ENCODE measurements around the gene KRTAP5-5.
"Not testable (repeated sequence)": the region's sequence is repeated elsewhere in the genome, so short reads cannot be mapped to it uniquely, and the experiment has no call there.

The KRTAP5-5 gene

DNA sequence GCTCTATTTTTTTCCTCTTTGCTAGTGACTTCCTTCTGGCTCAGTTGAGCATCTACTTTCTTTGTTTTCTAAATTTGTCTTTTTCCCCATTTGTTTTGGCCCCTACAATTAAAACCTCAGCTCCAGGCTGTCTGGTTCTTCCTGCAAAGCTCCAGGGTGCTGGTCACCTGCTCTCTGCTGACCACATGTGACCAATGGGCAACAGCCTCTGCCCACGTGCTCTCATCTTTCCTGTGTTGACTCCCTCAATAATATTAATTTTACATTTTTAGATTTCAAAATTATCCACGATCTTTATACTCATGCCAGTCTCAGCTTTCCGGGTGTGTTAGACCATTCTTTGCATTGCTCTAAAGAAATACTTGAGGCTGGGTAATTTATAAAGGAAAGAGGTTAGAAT lies 31.2 kb upstream of the KRTAP5-5 start:
- H3K36me3 Mint-ChIP-seq (ENCODE audit: low read depth); H3K4me1 Mint-ChIP-seq (ENCODE audit: low read depth); H3K27ac Mint-ChIP-seq; H3K9me3 Mint-ChIP-seq; H3K4me3 Mint-ChIP-seq; intact Hi-C loops (cut with micrococcal nuclease): not testable (repeated sequence)
- H3K27me3 Mint-ChIP-seq = peaks cover 75% of the 10 kb centered on the region

DNA sequence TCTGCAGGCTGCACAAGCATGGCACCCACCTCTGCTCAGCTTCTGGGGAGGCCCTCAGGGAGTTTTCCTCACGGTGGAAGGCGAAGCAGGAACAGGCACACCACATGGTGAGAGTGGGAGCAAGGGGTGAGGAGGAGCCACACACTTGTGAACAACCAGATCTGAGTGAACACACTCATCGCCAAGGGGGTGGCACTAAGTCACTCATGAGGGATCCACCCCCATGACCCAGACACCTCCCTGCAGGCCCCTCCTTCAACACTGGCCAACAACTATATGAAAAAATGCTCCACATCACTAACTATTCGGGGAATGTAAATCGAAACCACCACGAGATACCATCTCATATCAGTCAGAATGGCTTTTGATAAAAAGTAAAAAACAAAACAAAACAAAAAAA lies 30.8 kb upstream of the KRTAP5-5 start:
- Mint-ChIP-seq H3K27me3 (peaks cover 73% of the 10 kb centered on the region), H3K9me3 (no peaks in the 10 kb centered on the region), H3K4me1 (ENCODE audit: low read depth) (no peaks in the 10 kb centered on the region), H3K36me3 (ENCODE audit: low read depth) (no peaks in the 10 kb centered on the region), H3K27ac (no peak overlapping the region), H3K4me3 (no peak overlapping the region)
- intact Hi-C loops (cut with micrococcal nuclease) = no loop called here

DNA sequence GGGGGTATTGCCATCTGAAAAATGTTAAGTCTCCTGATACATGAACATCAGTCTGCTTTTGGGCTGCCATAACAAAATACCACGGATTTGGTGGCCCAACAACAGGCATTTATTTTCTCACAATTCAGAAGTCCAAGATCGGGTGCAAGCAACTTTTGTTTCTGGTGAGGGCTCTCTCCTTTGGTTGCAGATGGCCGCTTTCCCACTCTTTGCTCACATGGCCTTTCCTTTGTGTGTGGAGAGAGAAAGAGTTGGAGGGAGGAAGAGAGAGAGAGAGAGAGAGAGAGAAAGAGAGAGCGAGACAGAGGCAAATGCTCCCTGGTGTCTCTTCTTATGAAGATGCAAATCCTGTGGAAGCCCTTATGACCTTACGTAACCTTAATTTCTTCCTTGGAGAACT lies 28.9 kb upstream of the KRTAP5-5 start:
- peaks cover 57% of the 10 kb centered on the region for H3K27me3 Mint-ChIP-seq
- no peaks in the 10 kb centered on the region for H3K36me3 Mint-ChIP-seq (ENCODE audit: low read depth)
- H3K4me3 Mint-ChIP-seq = no peak overlapping the region
- no peaks in the 10 kb centered on the region for H3K4me1 Mint-ChIP-seq (ENCODE audit: low read depth)
- no peak overlapping the region for H3K27ac Mint-ChIP-seq
- intact Hi-C loops (cut with micrococcal nuclease) = no loop called here
- no peaks in the 10 kb centered on the region for H3K9me3 Mint-ChIP-seq

DNA sequence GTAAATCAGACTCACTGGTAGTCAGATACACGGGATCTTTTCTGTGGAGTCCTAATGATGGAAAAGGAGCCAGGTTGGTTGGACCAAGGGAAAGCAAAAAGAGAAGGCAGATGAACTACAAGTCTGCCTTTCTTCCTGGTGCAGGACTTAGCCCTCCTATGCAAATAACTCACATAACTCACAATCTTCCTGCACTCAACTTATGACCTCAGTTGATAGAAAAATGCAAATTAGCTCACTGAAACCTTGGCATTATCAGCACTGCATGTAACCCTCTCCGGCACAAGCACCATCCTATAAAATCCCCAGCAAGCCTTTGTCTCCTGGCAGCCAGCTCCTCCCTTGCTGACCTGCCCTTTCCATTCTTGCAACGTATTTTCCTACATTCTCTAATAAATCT lies 27.9 kb upstream of the KRTAP5-5 start:
- H3K36me3 Mint-ChIP-seq (ENCODE audit: low read depth); H3K9me3 Mint-ChIP-seq; H3K27ac Mint-ChIP-seq; H3K4me3 Mint-ChIP-seq; intact Hi-C loops (cut with micrococcal nuclease); H3K4me1 Mint-ChIP-seq (ENCODE audit: low read depth): not testable (repeated sequence)
- H3K27me3 Mint-ChIP-seq = peaks cover 52% of the 10 kb centered on the region

DNA sequence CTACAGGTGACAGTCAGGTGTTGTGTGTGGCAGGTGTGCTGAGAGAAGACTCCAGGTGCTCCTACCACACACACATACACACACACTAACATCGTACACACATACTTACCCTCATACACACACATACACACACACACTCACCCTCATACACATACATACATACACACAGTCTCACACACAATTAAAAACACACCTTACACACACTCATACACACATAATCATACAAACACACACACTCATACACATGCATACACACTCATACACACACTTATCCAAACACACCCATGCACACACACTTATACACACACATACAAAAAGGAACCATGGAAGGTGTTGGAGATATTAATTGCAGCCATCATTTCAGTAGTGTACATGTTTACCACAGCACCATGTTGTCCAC lies 25.9 kb upstream of the KRTAP5-5 start:
- intact Hi-C loops (cut with micrococcal nuclease) = no loop called here
- Mint-ChIP-seq H3K4me1 (ENCODE audit: low read depth) (no peaks in the 10 kb centered on the region), H3K36me3 (ENCODE audit: low read depth) (no peaks in the 10 kb centered on the region), H3K9me3 (no peaks in the 10 kb centered on the region), H3K27me3 (peaks cover 51% of the 10 kb centered on the region), H3K4me3 (no peak overlapping the region), H3K27ac (no peak overlapping the region)

DNA sequence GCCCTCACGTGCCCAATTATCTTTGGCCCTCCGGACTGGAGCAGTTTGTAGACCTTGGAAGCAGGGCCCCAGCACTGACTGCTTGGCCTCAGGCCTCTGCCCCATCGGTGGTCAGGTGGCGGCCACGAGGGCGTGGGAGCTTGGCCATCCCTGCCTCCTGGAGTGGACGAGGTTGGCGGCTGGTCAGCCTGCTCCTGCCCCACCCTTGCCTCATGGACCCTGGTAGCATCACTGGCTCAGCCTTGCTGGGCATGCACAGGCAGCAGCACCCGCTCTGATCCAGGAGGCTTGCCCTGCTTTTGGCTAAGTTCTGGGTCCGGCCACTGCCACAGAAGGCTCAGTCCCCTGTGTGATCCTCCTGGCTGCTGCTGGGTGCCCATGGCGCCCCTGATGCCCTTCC lies 25.4 kb upstream of the KRTAP5-5 start:
- no peaks in the 10 kb centered on the region for H3K36me3 Mint-ChIP-seq (ENCODE audit: low read depth)
- H3K27me3 Mint-ChIP-seq = peaks cover 47% of the 10 kb centered on the region
- H3K4me3 Mint-ChIP-seq = no peak overlapping the region
- intact Hi-C loops (cut with micrococcal nuclease) = no loop called here
- H3K27ac Mint-ChIP-seq = no peak overlapping the region
- no peaks in the 10 kb centered on the region for H3K4me1 Mint-ChIP-seq (ENCODE audit: low read depth)
- no peaks in the 10 kb centered on the region for H3K9me3 Mint-ChIP-seq

DNA sequence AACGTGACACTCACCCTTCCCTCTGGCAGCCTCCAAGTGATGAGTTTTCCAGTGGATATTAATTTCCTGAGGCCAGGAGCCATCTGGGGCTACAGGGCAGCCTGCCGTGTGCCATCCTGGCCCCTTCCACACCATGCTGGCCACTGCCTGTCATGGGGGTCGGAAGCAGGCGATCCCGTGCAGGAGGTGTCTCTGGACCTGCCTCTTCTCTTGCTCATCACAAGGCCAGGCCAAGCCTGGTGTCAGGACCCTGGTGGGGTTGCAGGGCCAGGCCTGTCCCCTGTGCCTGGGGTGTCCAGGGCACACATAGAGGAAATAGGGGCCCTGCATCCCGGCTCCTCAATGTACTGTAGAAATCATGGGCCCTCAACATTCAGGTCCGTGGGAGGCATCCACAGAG lies 24.9 kb upstream of the KRTAP5-5 start:
- Mint-ChIP-seq H3K36me3 (ENCODE audit: low read depth) (no peaks in the 10 kb centered on the region), H3K4me3 (no peak overlapping the region), H3K9me3 (no peaks in the 10 kb centered on the region), H3K27ac (no peak overlapping the region), H3K4me1 (ENCODE audit: low read depth) (no peaks in the 10 kb centered on the region), H3K27me3 (peaks cover 47% of the 10 kb centered on the region)
- intact Hi-C loops (cut with micrococcal nuclease) = no loop called here

DNA sequence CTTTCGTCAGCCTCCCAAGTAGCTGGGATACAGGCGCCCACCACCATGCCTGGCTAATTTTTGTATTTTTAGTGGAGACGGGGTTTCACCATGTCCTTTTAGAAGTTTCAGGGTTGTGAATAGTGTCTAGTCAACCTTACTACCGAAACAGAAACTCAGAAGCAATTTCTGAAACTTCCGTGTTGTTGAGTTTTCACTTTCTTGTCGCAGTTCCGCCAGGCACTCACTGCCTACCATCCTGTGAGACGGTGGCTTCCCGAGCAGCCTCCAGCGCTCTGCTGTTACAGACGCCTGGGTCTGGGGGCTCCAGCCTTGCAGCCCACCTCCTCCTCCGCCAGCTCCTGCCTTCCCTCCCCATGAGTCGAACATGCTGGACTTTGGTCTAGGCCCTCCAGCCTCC lies 23.7 kb upstream of the KRTAP5-5 start:
- peaks cover 37% of the 10 kb centered on the region for H3K27me3 Mint-ChIP-seq
- H3K4me3 Mint-ChIP-seq; H3K36me3 Mint-ChIP-seq (ENCODE audit: low read depth); intact Hi-C loops (cut with micrococcal nuclease); H3K27ac Mint-ChIP-seq; H3K9me3 Mint-ChIP-seq; H3K4me1 Mint-ChIP-seq (ENCODE audit: low read depth): not testable (repeated sequence)

DNA sequence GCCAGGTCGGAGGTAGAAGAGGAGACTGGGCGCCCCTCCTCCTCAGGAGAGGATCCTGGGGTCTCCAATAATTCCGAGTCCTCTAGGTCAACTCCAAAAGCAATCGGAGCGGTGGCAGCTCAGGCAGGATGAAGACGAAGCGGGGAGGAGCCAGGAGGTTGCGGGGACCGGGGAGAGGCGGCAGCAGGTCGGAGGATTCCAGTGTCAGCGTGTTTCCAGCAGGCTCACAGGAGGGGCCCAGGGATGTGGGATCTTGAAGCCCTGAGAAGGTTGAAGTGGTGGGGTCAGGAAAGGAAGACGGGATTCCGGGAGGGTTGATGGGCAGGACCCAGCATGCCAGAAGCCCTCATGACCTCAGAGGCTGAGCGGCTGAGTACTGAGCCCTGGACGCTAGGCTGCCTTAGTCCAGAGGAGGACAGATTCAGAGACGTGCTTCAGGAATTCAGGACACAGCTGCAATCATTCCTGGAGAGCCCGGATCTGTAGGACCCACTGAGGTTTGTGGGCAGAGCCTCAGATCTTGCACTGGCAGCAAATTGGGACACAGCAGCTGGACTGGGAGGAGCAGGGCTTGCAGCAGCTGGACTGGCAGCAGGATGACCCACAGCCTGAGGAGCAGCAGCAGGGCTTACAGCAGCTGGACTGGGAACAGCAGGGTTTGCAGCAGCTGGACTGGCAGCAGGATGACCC lies 22.3 kb upstream of the KRTAP5-5 start:
- H3K36me3 Mint-ChIP-seq (ENCODE audit: low read depth); H3K4me1 Mint-ChIP-seq (ENCODE audit: low read depth); H3K4me3 Mint-ChIP-seq; intact Hi-C loops (cut with micrococcal nuclease); H3K9me3 Mint-ChIP-seq; H3K27ac Mint-ChIP-seq: not testable (repeated sequence)
- H3K27me3 Mint-ChIP-seq = peaks cover 37% of the 10 kb centered on the region

DNA sequence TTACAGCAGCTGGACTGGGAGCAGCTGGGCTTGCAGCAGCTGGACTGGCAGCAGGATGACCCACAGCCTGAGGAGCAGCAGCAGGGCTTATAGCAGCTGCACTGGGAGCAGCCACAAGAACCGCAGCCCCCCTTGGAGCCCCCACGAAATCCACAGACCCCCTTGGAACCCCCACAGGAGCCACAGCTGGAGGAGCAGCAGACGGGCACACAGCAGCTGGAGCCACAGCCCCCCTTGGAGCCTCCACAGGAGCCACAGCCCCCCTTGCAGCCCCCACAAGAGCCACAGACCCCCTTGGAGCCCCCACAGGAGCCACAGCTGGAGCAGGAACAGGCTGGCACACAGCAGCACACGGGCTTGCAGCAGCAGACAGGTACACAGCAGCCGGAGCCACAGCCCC lies 21.7 kb upstream of the KRTAP5-5 start:
- H3K4me3 Mint-ChIP-seq; H3K36me3 Mint-ChIP-seq (ENCODE audit: low read depth); H3K4me1 Mint-ChIP-seq (ENCODE audit: low read depth); H3K27ac Mint-ChIP-seq; H3K9me3 Mint-ChIP-seq; intact Hi-C loops (cut with micrococcal nuclease): not testable (repeated sequence)
- H3K27me3 Mint-ChIP-seq = peaks cover 34% of the 10 kb centered on the region

DNA sequence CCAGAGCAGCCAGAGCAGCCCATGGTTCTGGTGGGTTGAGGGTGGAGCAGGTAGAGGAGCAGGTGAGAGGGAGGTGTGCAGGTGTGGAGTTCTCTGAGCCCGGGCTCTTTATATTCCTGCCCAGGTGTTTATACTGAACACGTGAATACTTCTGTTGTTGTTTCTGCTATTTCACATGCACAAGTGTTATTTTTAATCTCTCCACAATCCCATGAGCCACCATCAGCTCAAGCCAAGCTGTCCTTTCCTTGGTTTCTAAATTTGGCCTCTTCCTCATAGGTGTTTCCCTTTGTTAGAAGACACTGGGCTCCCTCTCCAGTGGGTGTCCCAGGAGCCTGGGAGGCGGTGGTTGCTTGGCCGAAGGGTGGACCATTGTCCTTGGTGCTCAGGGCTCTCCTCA lies 21.2 kb upstream of the KRTAP5-5 start, which contains the start of gene KRTAP5-3:
Gene KRTAP5-3 (minus strand): TSS at position 101 of the 400 bp plus-strand sequence. CDS start 78 bp downstream, at position 23.
- H3K4me1 Mint-ChIP-seq (ENCODE audit: low read depth) = no peaks in the 10 kb centered on the region
- peaks cover 30% of the 10 kb centered on the region for H3K27me3 Mint-ChIP-seq
- intact Hi-C loops (cut with micrococcal nuclease) = no loop called here
- H3K4me3 Mint-ChIP-seq = no peak within 1 kb of the TSS
- no peak within 1 kb of the TSS for H3K27ac Mint-ChIP-seq
- H3K9me3 Mint-ChIP-seq = no peaks in the 10 kb centered on the region
- H3K36me3 Mint-ChIP-seq (ENCODE audit: low read depth) = no peaks in the 10 kb centered on the region

DNA sequence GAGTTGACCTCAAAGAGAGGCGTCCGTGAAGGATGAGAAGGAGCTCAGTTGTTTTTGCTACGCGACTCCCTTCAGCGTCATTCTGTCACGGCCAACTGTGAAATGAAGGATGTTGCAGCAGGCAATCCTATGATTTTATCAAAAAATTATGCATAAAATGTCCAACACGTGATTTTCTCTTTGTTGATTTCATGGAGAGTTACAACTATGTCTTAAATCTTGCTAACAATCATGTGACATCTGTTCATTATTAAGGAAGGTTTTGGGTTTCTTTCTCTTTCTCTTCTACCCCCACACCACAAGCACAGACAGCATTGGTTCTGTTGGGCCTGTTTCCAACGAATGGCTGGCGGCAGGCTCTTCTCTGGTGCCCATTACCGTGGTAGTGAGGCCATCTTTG lies 11.3 kb upstream of the KRTAP5-5 start:
- no peak overlapping the region for H3K4me3 Mint-ChIP-seq
- peaks cover 5% of the 10 kb centered on the region for H3K4me1 Mint-ChIP-seq (ENCODE audit: low read depth)
- intact Hi-C loops (cut with micrococcal nuclease) = no loop called here
- peaks cover 40% of the 10 kb centered on the region for H3K27me3 Mint-ChIP-seq
- H3K36me3 Mint-ChIP-seq (ENCODE audit: low read depth) = no peaks in the 10 kb centered on the region
- no peak overlapping the region for H3K27ac Mint-ChIP-seq
- H3K9me3 Mint-ChIP-seq = no peaks in the 10 kb centered on the region

DNA sequence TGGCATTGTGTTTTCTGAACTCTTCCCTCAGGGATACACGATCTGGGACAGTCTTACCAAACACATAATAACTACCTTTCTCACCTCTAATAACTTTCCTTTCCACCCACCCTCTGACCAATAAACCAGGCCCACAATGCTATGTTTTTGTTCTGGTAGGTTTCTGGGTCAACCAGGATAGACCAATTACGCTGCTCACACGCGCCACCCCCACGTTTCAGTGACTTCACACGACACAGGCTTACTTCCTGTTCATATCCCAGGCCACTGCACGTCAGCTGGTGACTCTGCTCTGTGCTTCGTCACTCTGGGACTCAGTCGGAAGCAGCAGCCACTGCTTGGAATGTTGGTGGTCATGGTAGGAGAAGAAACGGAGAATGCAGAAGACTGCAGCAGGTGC lies 10.1 kb upstream of the KRTAP5-5 start:
- H3K9me3 Mint-ChIP-seq = no peaks in the 10 kb centered on the region
- no peaks in the 10 kb centered on the region for H3K36me3 Mint-ChIP-seq (ENCODE audit: low read depth)
- intact Hi-C loops (cut with micrococcal nuclease) = no loop called here
- no peak overlapping the region for H3K27ac Mint-ChIP-seq
- peaks cover 46% of the 10 kb centered on the region for H3K27me3 Mint-ChIP-seq
- H3K4me3 Mint-ChIP-seq = no peak overlapping the region
- H3K4me1 Mint-ChIP-seq (ENCODE audit: low read depth) = peaks cover 5% of the 10 kb centered on the region

DNA sequence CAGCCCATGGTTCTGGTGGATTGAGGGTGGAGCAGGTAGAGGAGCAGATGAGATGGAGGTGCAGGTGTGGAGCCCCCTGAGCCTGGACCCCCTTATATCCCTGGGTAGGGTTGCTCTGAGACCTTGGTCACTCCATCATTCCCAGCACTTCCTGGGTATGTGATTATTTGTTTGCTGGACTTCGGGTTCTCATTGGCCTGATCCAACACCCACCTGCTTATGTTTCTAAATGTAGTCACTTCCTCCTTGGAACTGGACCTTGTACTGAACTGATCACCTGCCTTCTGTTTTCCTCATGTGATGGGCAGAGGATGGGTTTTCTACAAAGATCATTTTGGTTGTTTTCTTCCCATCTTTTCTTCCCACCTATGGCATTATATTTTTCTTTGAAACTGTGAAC lies 7.5 kb upstream of the KRTAP5-5 start, which contains the start of gene KRTAP5-4:
Gene KRTAP5-4 (minus strand): TSS at position 53 of the 400 bp plus-strand sequence. CDS start 45 bp downstream, at position 8.
- Mint-ChIP-seq H3K4me1 (ENCODE audit: low read depth) (peaks cover 5% of the 10 kb centered on the region), H3K9me3 (no peaks in the 10 kb centered on the region), H3K27me3 (peaks cover 44% of the 10 kb centered on the region), H3K27ac (no peak within 1 kb of the TSS), H3K4me3 (no peak within 1 kb of the TSS), H3K36me3 (ENCODE audit: low read depth) (no peaks in the 10 kb centered on the region)
- intact Hi-C loops (cut with micrococcal nuclease) = no loop called here

DNA sequence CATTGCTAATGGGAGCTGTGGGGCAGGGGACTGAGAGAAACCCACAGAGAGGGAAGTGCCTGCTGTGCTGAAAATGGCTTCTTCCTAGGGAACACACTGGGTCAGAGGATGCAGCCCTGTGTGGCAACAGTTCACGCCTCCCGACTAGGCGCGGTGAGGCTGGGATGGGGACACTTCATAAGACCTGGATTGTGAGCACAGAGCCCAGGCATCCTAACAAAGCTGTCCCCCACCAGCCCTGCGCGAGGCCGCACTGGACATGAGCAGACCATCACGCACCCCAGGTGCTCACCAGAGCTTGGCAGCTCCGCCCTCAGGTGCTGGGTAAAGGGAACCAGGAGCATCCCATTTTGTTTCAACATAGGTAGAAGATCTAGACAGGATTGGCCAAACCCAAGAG lies 5.9 kb upstream of the KRTAP5-5 start:
- no peak overlapping the region for H3K27ac Mint-ChIP-seq
- H3K36me3 Mint-ChIP-seq (ENCODE audit: low read depth) = no peaks in the 10 kb centered on the region
- peaks cover 40% of the 10 kb centered on the region for H3K27me3 Mint-ChIP-seq

More for the DNA sequence above, 5.9 kb upstream of the KRTAP5-5 start:
- H3K4me3 Mint-ChIP-seq = no peak overlapping the region
- peaks cover 5% of the 10 kb centered on the region for H3K4me1 Mint-ChIP-seq (ENCODE audit: low read depth)
- intact Hi-C loops (cut with micrococcal nuclease) = no loop called here
- no peaks in the 10 kb centered on the region for H3K9me3 Mint-ChIP-seq
